ENCODE data around the gene PLAGL2.
A peak's percentile ranks its signal among the peaks of the same experiment; 100 is the strongest.
"Not testable (repeated sequence)": the region's sequence is repeated elsewhere in the genome, so short reads cannot be mapped to it uniquely, and the experiment has no call there.

The PLAGL2 gene

GRCh38 chr20:32207626-32208498 lies at the start of gene PLAGL2, which contains the start of gene POFUT1:
Gene PLAGL2 (minus strand): TSS chr20:32207743. CDS start chr20:32202178, 5,565 bp downstream.
Gene POFUT1 (plus strand): TSS chr20:32207880. CDS start chr20:32207942, 62 bp downstream.
- DNase-seq (ENCODE audit: low read depth) = peak; percentile 88

GRCh38 chr20:32252189-32252588 lies 44.6 kb upstream of the PLAGL2 start:
- no peak for DNase-seq (ENCODE audit: low read depth)

GRCh38 chr20:32251470-32251869 lies 43.9 kb upstream of the PLAGL2 start:
- no peak for DNase-seq (ENCODE audit: low read depth)

- no peak for DNase-seq (ENCODE audit: low read depth)
Measured at GRCh38 chr20:32249030-32249738, 41.6 kb upstream of the PLAGL2 start.

GRCh38 chr20:32248043-32248442 lies 40.5 kb upstream of the PLAGL2 start:
- no peak for DNase-seq (ENCODE audit: low read depth)

GRCh38 chr20:32246208-32246607 lies 38.7 kb upstream of the PLAGL2 start:
- not testable (repeated sequence) for DNase-seq (ENCODE audit: low read depth)

- DNase-seq (ENCODE audit: low read depth) = no peak
Measured at GRCh38 chr20:32244959-32245358, 37.4 kb upstream of the PLAGL2 start.

GRCh38 chr20:32244150-32244823 lies 36.7 kb upstream of the PLAGL2 start:
- no peak for DNase-seq (ENCODE audit: low read depth)

- DNase-seq (ENCODE audit: low read depth) = no peak
Measured at GRCh38 chr20:32241807-32242206, 34.3 kb upstream of the PLAGL2 start.

- DNase-seq (ENCODE audit: low read depth) = no peak
Measured at GRCh38 chr20:32240205-32240604, 32.7 kb upstream of the PLAGL2 start.

GRCh38 chr20:32238483-32239425 lies 31.2 kb upstream of the PLAGL2 start:
- no peak for DNase-seq (ENCODE audit: low read depth)

GRCh38 chr20:32237419-32237818 lies 29.9 kb upstream of the PLAGL2 start:
- DNase-seq (ENCODE audit: low read depth) = no peak

GRCh38 chr20:32236819-32237218 lies 29.3 kb upstream of the PLAGL2 start:
- DNase-seq (ENCODE audit: low read depth) = no peak

- no peak for DNase-seq (ENCODE audit: low read depth)
Measured at GRCh38 chr20:32236048-32236533, 28.5 kb upstream of the PLAGL2 start.

- no peak for DNase-seq (ENCODE audit: low read depth)
Measured at GRCh38 chr20:32235331-32236047, 27.9 kb upstream of the PLAGL2 start.

- no peak for DNase-seq (ENCODE audit: low read depth)
Measured at GRCh38 chr20:32234135-32234808, 26.7 kb upstream of the PLAGL2 start.

- no peak for DNase-seq (ENCODE audit: low read depth)
Measured at GRCh38 chr20:32233286-32233685, 25.7 kb upstream of the PLAGL2 start.

GRCh38 chr20:32232326-32232886 lies 24.9 kb upstream of the PLAGL2 start:
- no peak for DNase-seq (ENCODE audit: low read depth)

- no peak for DNase-seq (ENCODE audit: low read depth)
Measured at GRCh38 chr20:32231847-32232246, 24.3 kb upstream of the PLAGL2 start.

GRCh38 chr20:32231245-32231644 lies 23.7 kb upstream of the PLAGL2 start:
- no peak for DNase-seq (ENCODE audit: low read depth)
